T1000 (cell line): ENCODE data around the gene TMEM175.

Experiments used
- DNase-seq: peaks from one replicate; lab custom pipeline; 2025; ENCODE audit warnings: mixed read lengths; lab: John Stamatoyannopoulos, UW

Gene TMEM175

GRCh38 chr4:959338-960139 is 27.3 kb downstream of the TMEM175 start:
- DNase-seq = no peak

GRCh38 chr4:960140-960635 is 27.9 kb downstream of the TMEM175 start:
- no peak for DNase-seq

DNA sequence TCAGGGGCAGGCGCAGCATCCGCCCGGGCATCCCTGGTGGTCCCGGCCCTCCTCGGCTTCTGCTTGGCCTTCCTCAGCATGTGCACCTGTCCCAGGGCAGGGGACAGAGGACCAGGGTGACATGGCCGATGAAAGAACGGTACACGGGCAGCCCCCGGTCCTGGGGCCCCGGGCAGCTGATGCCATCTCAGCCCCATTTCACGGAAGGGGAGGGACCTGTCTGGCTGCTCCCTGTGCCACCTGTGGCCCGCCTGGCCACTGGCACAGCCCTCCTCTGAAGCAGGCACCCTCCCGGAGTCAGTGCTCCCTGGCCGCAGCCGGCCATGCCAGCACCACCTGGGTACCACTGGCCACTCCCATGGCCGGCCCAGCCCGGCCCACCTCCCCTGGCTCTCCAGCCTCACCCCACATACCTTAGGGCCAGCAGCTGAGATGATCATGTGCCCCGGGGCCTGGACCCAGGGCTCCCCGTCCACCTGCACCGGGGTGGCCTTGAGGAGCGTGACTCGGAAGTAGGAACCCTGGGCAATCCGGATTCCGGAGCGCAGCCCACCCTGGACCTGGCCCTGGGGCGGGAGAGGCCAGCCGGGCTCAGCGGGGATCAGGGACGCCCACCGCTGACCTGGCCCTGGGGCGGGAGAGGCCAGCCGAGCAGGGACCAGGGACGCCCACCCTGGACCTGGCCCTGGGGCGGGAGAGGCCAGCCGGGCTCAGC is 28.5 kb downstream of the TMEM175 start:
- DNase-seq = no peak

DNA sequence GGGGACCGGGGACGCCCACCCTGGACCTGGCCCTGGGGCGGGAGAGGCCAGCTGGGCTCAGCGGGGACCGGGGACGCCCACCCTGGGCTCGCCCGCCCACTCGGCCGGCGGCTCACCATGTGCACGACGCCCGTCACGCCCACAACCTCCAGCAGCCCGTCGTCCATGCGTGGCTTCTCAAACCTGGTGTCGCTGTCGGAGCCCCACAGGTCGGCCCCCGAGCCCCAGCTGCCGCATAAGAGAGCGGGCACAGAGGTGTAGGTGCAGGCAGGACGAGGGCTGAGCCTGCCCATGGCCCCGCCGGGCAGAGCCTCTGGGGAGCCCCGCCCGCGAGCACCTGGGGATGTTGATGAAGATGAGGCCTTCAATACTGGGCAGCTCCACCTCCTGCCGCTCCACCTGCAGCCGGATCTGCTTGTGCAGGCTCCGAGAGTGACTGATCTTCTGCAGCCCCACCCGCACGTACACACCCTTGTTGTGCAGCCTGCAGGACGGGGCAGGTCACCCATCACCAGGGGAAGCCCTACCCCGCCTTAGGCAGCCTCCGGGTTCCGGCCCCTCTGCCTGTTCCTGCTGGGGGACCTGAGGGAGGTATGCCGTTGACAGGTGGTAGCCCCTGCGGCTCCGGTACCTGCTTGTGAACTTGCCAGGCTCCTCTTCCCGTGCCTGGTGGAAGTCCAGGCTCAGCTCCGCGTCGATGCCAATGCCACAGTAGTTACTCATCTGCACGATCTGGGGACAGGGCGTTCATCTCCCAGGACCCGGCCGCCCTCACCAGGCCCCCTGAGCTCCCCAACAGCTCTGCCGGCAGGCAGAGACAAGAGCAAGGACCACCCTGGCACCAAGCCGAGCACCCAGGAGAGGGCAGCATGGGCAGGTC is 29.3 kb downstream of the TMEM175 start:
- no peak for DNase-seq

GRCh38 chr4:962231-963208 is 30.3 kb downstream of the TMEM175 start:
- no peak for DNase-seq

DNA sequence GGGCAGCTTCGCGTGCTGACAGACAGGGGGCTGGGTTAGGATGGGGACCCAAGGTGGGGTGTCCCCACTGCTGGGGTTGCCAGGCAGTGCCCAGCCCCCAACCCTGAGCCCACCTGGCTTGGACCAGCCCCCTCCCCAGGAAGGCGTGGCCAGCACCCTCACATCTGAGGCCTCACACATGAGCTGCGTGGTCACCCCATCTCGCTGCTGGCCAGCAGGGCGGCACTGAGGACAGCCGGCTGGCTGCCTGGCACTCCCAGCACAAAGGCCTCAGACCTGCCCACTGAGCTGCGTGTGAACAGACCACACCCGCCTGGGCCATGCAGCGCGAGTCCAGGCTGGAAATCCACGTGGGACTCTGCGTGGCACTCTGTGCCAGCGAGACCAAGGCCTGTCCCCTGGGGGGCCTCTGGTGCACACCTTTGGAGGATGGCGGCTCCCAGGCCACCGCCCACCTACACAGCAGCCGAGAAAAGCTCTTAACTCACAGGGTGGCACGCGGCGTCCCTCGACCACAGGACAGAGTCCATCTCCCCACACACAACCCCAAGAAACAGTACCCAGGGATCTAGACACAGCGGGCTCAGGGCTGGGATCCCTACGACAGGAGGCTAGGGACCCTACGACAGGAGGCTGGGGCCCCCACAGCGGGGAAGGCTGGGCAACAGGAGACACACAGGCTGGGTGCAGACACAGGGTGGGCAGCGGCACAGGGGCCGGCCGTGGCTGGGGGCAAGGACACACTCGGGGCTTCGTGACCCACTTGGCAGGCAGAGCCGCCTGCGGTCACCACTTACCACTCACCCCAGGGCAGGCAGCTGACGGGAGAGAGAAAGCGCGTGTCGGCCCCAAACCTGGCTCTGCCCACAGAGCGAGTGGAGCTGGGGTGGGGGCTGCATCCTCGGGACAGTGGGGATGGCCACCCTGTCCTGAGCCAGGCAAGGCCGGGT is 31.3 kb downstream of the TMEM175 start:
- no peak for DNase-seq

DNA sequence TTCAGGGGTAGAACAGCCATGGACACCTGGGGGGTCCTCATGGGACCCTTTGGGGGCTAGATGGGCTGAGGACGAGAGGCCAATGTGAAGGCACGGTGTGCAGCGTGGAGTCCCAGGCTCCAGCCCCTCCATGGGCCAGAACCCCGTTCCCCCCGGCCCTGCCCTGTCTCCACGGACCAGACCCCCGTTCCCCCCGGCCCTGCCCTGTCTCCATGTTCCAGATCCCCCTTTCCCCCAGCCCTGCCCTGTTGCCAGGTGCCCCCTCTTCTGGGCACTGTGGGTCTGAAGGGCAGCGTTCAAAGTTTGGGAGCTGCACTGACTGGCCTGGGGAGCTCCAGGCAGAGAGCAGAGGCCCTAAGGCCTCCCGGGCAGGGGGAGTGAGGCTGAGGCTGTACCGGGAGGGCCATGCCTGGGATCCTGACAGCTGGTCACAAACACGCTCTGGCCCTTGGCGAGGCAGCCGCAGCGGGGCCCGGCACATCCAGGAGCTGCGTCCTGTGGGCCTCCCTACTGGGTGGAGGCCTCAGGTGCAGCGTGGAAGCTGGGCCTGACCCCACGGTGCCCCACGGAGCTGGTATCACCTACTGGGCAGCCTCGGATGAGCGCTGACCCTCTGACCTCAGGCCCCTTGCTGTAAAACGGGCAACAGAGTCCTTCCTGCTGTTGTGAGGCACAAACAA is 32.2 kb downstream of the TMEM175 start:
- DNase-seq = no peak

DNA sequence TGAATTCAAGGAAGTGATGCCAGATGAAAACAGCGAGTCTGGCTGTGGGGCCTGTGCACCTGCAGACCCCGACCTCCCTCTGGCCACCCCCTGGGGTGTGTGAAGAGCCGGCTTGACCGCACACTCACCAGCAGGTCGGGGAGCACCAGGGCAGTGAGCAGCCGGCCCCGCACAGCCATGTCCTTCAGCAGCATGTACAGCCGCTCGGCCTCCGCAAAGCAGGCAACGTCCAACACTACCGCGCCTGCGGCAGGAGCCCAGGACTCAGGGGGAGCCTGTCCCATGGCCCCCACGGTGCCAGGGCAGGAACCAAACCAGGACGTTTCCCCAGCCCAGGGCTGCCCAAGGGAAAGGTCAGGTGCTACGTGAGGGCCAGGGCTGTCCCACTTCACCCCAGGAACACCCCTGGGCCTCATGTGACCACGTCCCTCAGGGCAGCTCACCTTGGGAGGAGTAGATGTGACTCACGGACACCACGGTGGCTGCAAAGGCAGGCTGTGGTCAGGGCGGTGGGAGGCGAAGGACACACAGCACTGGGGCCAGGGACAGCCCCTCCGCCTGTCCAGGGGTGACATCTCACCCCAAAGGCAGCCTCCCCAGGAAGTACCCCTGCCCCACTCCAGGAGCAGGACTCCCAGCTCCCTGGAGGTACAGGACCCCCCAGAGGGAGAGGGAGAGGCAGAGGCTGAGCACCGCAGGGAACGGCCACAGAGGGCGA is 32.9 kb downstream of the TMEM175 start:
- no peak for DNase-seq

DNA sequence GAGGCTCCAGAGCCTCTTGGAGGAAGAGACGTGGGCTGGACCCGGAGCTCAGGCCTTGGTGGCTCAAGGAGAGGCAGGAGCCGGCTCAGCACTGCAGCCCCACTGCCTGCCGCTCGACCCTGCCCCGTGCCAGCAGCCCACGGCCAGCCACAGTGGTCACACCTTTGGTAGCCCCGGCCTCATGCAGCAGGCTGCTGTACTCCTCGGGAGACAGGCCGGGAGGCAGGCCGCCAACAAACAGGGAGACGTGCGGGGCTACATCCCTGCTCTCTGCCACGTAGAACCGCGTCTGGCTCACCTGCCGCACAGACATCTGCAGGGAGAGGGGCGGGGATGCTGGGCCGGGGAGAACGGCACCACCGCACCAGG is 33.5 kb downstream of the TMEM175 start:
- no peak for DNase-seq

GRCh38 chr4:966266-967112 is 34.2 kb downstream of the TMEM175 start:
- DNase-seq = no peak

DNA sequence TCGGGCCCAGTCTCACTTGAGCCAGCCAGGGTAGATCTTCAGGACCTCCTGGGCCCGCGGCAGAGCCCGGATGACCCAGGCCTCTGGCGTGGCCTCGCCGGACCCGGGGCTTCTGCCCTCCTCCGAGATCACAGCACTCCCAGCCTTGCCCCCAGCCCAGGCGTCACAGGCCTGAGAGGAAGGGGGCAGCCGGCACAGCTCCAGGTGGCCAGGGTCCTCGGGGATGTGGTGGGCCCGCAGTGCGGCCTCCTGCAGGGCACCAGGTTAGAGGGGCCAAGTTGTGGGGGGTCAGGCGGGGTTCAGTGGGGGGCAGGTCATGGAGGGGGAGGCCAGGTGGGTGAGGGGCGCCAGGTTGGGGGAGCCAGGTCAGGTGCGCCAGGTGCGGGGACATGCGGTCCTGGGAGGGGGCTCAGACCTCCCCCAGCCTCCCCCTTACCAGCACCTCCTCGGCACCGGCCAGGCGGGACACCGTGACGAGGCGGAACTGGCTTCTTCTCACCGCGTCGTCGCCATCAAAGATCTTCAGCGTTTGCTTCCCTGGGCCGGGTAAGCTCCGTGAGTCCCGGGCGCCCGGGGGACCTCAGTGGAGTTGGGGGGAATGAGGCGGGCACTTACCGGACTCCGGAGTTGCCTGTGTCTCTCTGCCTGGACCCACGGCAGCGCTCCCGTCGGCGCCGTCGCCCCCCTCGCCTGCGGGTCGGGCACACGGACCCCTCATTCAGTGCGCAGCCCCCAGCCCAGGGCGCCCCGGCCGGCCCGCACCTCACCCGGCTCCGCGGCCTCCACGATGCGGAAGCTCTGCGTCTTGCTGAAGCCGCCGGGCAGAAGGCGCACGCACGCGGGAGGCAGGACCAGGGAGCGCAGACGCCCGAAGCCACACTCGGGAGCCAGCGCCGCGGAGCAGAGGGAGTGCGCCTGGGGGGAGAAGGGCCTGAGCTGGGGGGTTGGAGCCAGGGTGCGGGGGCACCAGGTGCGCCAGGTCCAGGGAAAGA is 35.1 kb downstream of the TMEM175 start:
- DNase-seq = no peak

GRCh38 chr4:968221-968620 is 36.0 kb downstream of the TMEM175 start:
- DNase-seq = no peak

- no peak for DNase-seq
Measured at GRCh38 chr4:968621-969394, 36.5 kb downstream of the TMEM175 start.

DNA sequence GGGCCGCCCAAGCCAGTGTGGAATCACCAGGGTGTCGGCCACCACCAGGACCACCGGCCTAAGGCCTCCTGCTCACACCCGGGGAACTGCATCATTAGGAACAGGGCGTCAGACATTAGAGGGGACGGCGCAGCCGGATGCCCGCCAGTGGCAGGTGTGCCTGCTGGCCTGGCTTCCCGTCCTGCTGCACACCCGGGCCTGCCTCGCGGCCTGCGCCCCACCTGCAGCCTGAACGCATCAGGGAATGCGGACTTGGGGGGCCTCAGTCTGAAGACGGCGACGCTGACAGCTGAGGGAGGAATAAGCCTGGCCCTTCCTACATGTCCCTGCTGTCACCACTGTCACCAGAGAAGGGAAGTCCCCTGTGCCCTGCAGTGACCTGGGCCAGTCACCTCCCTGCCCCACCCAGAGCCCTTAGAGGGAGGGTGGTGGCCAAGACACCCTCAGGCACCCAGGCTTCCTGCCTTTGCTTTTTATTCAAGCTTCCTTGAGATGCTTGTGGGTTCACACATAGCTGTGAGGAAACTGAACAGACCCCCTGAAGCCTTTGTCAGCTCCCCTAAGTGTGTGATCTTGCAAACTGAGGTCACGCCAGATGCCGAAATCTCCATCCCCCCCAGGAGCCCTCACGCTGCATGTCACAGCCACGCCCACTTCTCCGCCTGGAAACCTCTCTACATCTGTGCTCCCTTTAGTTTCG is 37.9 kb downstream of the TMEM175 start:
- DNase-seq = no peak

DNA sequence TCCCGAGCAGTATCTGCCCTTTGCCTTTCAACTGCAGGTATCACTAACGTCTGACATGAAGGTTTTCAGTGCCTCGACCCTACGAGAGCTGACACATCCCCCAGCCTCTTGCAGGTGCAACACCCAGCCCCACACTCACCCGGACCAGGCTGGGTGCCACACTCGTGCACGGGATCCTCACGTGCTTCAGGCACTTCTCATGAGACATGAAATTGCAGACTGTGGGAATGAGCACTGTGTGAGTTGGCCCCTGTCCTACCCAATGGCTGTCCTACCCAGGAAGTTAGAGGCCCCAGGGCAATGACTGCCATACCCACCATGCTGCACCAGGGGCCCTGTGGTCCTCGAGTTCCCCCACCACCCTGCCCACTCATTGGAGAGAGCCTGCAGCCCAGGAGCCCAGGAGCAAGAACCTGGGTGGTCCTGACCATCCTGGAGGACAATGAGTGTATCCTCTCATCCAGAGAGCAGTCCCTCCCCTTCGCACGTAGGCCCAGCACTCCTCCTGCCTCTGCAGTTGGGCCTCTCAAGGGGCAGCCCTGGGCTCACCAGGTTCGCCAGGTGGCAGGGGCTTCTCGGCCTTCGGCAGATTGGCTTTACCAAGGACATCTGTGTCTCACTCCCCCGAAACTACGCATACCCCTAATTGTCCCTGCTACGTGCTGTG is 38.7 kb downstream of the TMEM175 start:
- DNase-seq = no peak
